Mucosa of descending colon (tissue), 3 donors: ENCODE data around the gene CMAS. TPM values are rescaled to one million over a fixed set of nuclear protein-coding genes. Genes with fewer than 3 reads are reported as not detected.

Source experiments
- ATAC-seq: fragments of 200-7000 bp; cut with Tn5 transposase; one replicate; pipeline ENCODE4 v1.9.1; 2020; ENCODE audit warnings: mild to moderate bottlenecking, moderate library complexity
- DNase-seq, 3 donors: peaks; one replicate each; pipeline ENCODE4 v3.0.0-alpha.2; 2020
- H3K36me3 ChIP-seq: fragments of 200-600 bp; one replicate; pipeline ENCODE4 v1.8.0; 2021; ENCODE audit warnings: low read depth, mild to moderate bottlenecking
- H3K4me1 ChIP-seq: fragments of 200-600 bp; one replicate; pipeline ENCODE4 v1.8.0; 2021; ENCODE audit warnings: low read depth, mild to moderate bottlenecking
- H3K4me3 ChIP-seq: fragments of 200-600 bp; one replicate; pipeline ENCODE4 v1.8.0; 2021; ENCODE audit warnings: mild to moderate bottlenecking
- H3K9me3 ChIP-seq: fragments of 200-600 bp; one replicate; pipeline ENCODE4 v1.8.0; 2021; ENCODE audit warnings: mild to moderate bottlenecking
- intact Hi-C, 2 donors: fragments of 100-400 bp; cut with DNase I in 1 of 2; cut with micrococcal nuclease in 1 of 2; formaldehyde crosslinking; loops; one replicate each; pipeline versions ENCODE4 v1.11.0 to v1.11.1; 2022; cut with DNase I, micrococcal nuclease
- total RNA-seq, 3 donors: library from RNA; stranded (reverse); fragmentation: NEBNext Ultra II Directional in 2 of 3; extraction: Animal tissue kit (Norgen Biotek cat#: 25700) in 2 of 3; gene quantifications; one replicate each; pipeline versions ENCODE4 v1.2.1 to v1.2.4, GENCODE V29; 2021 to 2023
- TF ChIP-seq, protein P1 (sequence below): fragments of 200-600 bp; IDR thresholded peaks from one replicate; pipeline ENCODE4 v1.8.0; 2022; ENCODE audit warnings: antibody characterized with exemption, mild to moderate bottlenecking
- donor health status: DM: no; HTN: no; CAD: no; lungs with moderate emphysema.
- donor health status: DM: no; HTN: no; CAD: no.
- donor health status: DM: no; HTN: yes; CAD: no.

CMAS gene
- total RNA-seq, 3 donors from 2014 or later, result 70.1 to 139 (median 121) TPM

DNA sequence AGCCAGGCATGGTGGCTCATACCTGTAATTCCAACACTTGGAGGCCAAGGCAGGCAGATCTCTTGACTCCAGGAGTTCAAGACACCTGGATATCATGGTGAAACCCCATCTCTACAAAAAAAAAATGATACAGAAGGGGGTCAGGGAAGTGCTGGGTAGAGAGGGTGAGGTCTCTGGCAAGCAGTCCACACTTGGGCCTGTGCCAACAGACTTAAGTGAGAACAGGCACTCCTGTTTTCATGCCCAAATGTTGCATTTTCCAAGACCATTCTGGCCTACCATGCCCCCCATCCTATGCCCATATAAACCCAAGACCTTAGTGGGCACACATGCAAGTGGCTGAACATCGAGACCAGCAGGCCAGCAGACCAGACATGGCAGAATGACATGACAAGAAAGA, 16.0 kb upstream of the CMAS start:
- intact Hi-C loops, result no loop called here
- no peak overlapping the region for H3K4me3 ChIP-seq
- DNase-seq (no peak), ATAC-seq (no peak)
- peaks cover 4% of the 10 kb centered on the region for H3K4me1 ChIP-seq
- no peaks in the 10 kb centered on the region for H3K36me3 ChIP-seq
- no peaks in the 10 kb centered on the region for H3K9me3 ChIP-seq
- TF ChIP-seq, protein P1, sequence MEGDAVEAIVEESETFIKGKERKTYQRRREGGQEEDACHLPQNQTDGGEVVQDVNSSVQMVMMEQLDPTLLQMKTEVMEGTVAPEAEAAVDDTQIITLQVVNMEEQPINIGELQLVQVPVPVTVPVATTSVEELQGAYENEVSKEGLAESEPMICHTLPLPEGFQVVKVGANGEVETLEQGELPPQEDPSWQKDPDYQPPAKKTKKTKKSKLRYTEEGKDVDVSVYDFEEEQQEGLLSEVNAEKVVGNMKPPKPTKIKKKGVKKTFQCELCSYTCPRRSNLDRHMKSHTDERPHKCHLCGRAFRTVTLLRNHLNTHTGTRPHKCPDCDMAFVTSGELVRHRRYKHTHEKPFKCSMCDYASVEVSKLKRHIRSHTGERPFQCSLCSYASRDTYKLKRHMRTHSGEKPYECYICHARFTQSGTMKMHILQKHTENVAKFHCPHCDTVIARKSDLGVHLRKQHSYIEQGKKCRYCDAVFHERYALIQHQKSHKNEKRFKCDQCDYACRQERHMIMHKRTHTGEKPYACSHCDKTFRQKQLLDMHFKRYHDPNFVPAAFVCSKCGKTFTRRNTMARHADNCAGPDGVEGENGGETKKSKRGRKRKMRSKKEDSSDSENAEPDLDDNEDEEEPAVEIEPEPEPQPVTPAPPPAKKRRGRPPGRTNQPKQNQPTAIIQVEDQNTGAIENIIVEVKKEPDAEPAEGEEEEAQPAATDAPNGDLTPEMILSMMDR, result no peak

DNA sequence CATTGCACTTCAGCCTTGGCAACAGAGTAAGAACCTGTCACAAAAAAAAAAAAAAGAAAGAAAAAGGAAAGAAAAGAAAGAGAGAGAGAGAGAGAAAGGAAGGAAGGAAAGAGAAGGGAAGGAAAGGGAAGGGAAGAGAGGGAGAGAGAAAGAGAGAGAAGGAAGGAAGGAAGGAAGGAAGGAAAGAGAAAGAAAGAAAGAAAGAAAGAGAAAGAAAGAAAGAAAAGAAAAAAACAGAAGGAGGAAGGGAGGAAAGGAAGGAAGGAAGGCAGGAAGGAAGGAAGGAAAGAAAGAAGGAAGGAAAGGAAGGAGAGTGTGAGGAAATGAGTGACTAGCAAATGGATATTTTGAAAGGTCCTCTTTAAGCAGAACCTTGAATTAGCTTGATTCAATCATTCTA, 13.3 kb upstream of the CMAS start:
- TF ChIP-seq, protein P1, result no peak
- no peak for ATAC-seq
- intact Hi-C loops, result no loop called here
- Histone ChIP-seq H3K4me3 (no peak overlapping the region), H3K9me3 (no peaks in the 10 kb centered on the region), H3K36me3 (no peaks in the 10 kb centered on the region), H3K4me1 (peaks cover 14% of the 10 kb centered on the region)
- no peak for DNase-seq

DNA sequence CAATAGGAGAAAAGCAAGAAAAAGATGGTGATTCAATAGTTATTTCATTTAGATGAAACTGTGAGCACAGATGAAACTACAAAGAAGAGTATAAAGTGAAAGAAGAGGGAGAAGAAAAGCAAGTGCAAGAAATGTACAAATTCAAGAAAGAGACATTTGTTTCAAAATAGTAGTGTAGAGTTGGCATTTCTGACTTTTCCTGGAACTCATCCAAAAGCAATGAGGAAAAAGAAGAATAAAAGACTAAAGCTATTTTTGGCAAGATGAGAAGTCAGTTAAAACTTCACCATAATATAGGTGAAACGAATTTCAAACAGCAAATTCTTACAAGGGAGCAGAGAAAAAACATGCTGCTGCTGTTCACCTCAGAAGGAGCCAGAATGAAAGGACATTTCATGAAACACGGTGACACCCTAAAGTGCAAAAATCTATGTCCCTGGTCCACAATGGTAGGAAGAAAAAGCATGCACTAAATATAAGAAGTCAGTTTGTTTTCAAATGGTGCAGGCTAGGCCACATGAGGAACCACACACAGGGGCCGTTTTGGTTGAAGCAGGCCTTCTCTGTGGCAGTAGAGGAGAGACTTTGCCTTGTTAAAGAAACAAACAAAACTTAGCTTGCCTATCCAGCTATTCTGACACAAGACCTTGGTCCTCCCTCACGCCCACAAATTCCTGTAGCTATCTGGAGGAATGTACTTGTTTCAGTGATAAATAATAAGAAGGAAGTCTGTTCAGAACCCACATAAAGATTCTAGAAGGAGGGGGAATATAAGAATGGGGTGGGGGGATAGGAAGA, 11.1 kb upstream of the CMAS start:
- TF ChIP-seq, protein P1, result no peak
- ATAC-seq (peak; percentile 78), DNase-seq (peak in 1 of 3 donors; percentile 20)
- H3K9me3 ChIP-seq, result no peaks in the 10 kb centered on the region
- H3K36me3 ChIP-seq, result no peaks in the 10 kb centered on the region
- peaks cover 14% of the 10 kb centered on the region for H3K4me1 ChIP-seq
- H3K4me3 ChIP-seq, result no peak overlapping the region
- intact Hi-C loops, result no loop called here

DNA sequence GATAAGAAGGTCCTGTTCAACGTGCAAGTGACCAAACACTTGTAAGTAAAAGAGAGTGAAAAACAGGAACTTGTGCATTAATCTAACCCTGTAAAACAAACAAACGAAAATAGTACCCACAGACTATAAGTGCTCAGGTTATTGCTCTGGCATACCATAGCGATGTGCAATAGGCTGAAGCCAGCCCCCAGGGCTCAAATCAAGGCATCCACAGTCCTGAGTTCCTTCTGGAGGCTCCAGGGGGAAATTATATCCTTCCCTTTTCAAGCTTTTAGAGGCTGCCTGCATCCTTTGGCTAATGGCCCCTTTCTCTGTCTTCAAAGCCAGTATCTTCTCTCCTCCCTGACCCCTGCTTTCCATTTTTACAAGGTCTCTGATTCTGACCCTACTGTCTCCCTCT, 8.1 kb upstream of the CMAS start:
- TF ChIP-seq, protein P1, result no peak
- Histone ChIP-seq H3K36me3 (no peaks in the 10 kb centered on the region), H3K9me3 (no peaks in the 10 kb centered on the region), H3K4me1 (peaks cover 21% of the 10 kb centered on the region), H3K4me3 (no peak overlapping the region)
- ATAC-seq, result no peak
- no peak for DNase-seq
- intact Hi-C loops, result no loop called here

DNA sequence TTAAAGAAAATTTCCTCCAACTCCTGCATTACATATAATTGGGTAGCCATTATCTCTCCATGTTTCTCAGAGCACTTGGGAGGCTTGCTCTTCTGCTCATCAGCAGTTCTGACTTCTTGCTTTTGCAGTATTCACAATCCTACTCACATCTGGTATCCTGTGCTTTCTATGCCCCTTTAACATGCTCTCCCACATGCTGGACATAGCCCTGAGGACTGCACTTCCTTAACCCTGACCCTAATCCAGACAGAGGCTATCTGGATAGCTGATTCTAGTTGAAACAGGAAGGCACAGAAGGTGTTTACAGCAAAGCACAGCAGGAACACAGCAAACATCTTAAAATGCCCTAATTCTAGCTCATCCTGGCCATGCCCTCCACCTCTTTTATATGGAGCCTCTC, 7.3 kb upstream of the CMAS start:
- DNase-seq (no peak), ATAC-seq (no peak)
- TF ChIP-seq, protein P1, result no peak
- intact Hi-C loops, result no loop called here
- no peaks in the 10 kb centered on the region for H3K9me3 ChIP-seq
- no peak overlapping the region for H3K4me3 ChIP-seq
- H3K36me3 ChIP-seq, result no peaks in the 10 kb centered on the region
- H3K4me1 ChIP-seq, result peaks cover 27% of the 10 kb centered on the region
